ENCODE results near the gene ZNF622. TPM values are rescaled to one million over a fixed set of nuclear protein-coding genes. Genes with fewer than 3 reads are reported as not detected.
"Not testable (repeated sequence)": the region's sequence is repeated elsewhere in the genome, so short reads cannot be mapped to it uniquely, and the experiment has no call there.

ZNF622 gene
- total RNA-seq, 1 donor from 2014 or later, result 32.0 TPM

DNA sequence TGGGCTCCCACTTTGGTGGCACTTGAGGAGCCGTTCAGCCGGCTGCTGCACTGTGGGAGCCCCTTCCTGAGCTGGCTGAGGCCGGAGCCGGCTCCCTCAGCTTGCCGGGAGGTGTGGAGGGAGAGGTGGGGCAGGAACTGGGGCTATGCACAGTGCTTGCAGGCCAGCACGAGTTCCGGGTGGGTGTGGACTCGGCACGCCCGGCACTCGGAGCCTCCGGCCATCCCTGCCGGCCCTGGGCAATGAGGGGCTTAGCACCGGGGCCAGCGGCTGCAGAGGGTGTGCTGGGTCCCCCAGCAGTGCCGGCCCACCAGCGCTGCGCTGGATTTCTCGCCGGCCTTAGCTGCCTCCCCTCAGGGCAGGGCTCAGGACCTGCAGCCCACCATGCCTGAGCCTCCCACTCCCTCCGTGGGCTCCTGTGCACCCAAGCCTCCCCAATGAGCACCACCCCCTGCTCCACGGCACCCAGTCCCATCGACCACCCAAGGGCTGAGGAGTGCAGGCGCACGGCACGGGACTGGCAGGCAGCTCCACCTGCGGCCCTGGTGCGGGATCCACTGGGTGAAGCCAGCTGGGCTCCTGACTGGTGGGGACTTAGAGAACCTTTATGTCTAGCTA lies 29.4 kb downstream of the ZNF622 start:
- intact Hi-C loops (cut with micrococcal nuclease), result not testable (repeated sequence)

DNA sequence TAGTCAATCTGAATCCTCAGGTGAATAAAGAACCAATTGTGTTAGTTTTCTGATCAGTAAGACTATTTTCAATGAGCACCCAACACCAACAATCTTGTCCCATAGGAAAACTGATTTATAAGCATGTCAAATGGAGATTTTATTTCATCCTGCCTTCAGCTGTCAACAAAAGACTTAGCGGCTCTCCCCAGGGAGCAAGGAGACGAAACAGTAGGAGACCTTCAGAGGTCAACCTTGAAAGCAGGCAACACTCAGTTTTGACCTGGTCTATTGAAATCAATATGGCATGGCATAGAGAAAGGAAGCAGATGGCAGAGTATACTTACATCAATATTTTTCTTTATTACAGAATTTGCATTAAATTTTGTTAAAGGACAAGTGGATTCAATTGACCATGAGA lies 34.1 kb downstream of the ZNF622 start:
- intact Hi-C loops (cut with micrococcal nuclease), result no loop called here

DNA sequence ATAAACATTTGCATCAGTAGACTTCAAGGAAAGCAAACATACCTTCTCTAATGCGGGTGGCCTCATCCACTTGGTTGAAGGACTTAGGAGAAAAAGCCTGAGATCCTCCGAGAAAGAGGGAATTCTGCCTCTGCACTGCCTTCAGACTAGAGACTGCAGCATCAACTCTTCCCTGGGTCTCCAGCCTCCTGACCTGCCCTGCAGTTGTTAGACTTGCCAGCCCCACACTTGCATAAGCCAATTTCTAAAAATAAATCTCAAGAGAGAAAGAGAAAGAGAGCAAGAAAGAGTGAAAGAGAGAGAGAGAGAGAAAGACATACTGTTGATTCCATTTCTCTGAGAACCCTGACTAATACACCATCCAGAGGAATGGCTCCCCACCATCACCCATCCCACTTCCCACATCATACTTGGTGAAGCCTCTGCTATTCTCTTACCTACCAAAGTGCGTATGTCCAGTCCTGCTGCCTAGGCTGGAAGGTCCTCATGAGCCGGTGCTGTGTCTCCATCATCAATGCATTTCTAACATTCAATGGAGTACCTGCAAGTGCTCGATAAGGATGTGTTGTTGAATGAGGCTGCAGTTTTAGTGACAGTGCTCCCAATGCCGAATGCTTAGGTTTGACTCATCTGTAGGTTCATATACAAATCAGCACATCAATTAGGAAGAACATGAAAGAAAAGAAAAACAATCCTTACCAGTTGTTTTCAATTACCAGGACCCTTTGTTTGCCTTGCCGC lies 35.1 kb downstream of the ZNF622 start:
- intact Hi-C loops (cut with micrococcal nuclease), result no loop called here

DNA sequence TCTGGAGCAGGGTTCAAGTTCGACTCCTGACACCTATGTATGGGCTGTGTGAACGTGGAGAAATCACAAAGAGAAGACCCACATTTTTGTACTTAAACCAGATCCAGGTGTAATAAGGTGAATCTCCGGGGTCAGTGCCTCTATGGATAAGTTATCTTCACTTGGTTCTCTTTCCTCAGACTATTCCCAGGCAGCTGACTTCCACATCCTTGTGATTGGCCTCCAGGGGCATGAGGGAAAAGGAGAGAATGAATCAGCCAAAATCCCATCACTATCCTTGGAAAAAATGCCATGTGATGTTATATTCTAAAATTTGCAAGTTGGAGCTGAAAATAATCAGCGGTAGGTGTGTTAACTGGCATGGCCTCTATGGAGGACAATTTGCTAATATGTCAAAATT lies 37.2 kb downstream of the ZNF622 start:
- intact Hi-C loops (cut with micrococcal nuclease), result no loop called here

DNA sequence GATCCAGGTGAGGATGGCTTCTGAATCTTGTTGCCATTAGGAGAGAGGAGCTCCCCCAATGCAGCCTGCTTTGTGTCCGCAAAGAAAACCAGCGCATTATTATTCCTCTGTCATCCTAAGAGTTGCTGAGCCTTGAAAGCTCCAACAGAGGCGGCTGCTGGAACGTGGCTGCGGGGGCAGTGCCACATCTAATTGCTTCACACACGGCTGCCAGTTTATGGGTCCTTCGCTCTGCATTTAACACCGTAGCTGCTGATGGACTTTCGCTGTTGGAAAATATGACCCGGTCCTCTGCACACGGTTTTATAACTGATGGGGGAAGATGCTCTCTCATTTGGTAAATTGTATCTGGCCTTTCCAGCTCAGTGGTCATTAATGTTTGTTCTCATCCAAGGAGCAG lies 38.0 kb downstream of the ZNF622 start:
- intact Hi-C loops (cut with micrococcal nuclease), result no loop called here

DNA sequence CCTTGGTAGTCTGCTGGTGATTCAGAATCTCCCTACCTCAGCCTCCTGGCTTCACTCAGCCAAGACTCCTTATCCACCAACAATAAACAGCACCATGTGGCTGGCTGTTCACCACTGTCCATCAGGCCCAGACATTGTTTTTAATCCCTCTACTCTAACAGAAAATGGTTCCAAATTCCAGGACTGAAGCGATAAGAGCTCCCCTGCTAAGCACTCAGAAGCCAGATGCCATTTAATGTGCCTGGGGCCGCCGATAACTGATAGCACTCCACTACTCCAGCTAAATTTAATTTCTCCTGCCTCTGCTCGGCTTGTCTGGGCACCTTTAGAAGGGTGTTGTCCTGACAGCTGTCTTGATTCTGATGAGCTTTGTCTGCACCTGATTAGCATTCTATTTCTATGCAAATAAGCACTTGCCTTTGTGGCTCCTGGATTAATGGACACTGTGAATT lies 47.1 kb downstream of the ZNF622 start:
- intact Hi-C loops (cut with micrococcal nuclease), result no loop called here

DNA sequence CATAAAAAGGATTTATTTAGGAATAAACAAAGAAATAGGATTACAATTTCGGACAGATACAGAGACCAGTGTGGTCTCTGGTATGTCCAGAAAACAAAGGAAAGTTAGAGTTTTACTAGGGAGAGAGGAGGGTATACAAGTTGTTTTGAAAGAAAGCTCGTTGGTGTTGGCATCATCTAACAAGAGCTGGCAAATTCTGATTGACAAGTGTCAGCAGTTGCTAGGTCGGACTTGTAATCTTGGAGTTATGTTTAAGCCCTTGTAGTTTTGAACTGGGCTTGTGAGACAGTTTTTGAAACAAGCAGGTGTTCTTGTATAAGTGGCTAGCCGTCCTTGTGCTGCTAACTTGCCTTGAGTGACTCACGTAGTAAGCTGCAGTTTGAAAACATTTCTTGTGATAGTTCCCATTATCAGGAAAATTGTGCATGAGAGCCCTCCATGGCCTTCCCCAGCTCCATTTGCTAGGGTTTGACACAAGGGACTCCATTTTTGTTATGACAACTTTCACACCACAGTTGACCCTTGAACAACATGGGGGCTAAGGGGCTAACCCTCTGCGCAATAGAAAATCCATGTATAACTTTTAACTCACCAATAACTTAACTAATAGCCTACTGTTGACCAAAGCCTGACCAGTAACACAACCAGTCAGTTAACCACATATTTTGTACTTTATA lies 48.1 kb downstream of the ZNF622 start:
- intact Hi-C loops (cut with micrococcal nuclease), result no loop called here

DNA sequence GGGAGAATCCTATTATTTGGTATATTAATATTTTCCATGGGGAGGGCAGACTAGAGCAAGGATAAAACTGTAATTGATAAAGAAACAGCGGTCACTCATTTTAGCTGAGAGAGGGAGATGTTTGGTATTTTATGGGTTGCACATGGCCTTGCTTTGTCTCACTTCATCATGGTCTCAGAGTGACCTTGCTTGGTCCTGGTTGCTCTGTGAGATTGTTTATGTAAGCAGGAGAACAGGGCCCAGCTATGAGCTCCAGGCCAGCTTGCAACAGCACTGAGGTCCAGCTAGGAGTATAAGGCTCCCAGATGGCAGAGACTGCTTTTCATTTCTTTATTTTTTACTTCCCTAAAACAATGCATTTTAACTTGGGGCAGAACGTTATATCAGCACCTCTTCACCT lies 50.7 kb downstream of the ZNF622 start:
- intact Hi-C loops (cut with micrococcal nuclease), result no loop called here

DNA sequence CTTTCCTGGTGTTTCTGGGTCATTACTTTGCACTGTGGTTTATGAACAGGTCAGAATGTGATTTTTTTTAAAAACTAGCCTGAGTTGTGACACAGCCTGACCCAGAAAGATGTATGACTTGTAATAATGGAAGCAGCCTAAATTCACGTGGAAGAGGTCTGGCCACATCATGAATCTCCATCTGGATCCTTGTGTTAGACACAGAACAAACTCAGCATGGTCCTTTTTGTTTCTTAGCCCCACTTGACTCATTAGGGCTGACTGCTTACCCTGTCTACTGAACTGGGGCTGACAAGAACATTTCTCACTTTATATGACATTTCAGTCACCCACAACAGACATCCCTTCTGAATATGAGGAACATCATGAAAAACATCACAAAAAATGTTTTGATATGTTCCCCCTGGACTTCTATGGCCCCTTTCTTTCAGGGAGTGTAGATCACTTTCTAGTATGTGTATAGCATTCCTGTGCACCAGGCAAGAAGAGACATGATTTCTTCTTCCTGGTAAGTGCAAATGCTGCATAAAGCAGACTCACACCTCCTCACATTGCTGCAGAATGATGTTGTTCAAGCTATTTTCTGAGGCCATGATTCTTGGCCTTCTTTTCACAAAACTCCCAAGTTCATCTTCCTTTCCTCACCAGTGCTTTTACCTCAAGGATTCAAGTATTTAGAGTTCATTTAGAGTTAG lies 52.3 kb downstream of the ZNF622 start:
- intact Hi-C loops (cut with micrococcal nuclease), result no loop called here

DNA sequence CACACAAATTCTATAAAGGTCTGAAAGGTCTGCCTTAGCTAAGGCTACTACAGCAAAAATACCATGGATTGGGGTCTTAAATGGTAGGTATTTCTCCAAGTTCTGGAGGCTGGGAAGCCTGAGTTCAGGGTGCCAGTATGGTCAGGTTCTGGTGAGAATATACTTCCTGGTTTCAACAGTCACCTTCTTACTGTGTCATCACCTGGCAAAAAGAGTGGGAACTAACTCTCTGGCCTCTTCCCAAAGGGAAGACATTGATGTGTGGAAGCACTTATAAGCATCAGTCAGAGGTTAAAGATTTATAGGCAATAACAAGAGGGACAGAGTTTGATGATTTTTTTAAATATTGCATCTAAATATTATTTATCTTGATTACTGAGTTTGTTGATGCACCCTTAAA lies 53.0 kb downstream of the ZNF622 start:
- intact Hi-C loops (cut with micrococcal nuclease), result no loop called here

DNA sequence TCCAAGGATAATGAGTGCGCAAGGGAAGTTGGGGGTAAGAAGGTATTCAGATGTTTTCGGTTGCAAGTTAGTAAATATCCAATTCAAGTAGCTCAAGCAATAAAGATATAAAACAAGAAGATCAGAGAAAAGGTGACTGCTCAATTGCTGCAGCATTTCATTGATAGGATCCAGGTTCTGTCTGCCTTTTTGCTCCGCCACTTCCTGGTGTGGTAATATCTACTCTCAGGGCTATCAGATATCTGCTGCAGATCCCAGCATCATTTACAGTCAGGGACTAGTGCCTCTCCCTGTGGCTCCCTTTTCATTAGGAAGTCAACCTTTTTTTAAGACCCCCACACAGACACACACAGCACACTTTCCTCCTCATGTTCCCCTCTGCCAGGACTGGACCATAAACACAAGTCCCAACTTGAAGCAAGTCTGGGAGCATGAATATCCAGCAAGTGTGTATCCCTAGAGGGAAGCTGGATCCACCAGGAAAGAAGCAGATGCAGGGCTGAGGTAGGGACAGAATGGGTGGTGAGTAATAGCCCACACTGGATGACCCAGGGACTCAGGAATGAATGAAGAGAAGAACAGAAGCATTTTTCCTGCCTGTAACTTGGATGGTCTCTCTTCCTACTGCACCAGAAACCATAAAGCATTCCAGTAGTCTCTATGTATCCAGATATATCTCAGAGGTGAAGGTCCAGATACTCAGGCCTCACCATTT lies 53.7 kb downstream of the ZNF622 start:
- intact Hi-C loops (cut with micrococcal nuclease), result no loop called here

DNA sequence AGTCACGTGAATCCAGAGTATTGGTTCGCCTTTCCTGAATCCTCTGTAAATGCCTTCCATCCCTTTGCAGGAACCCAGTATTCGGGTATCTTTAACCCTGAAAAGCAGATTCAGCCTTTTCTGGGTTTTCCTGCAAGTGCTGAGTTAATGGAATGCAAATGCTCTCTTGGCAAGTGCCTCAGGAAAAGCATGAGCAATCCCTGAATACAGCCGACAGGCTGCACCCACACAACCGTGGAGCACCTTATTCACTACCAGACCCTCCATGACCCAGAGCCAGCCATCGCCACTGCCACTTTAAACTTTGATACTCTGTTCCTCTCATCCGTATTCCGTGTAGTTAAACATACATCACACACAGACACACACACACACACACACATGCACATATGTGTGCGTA lies 54.4 kb downstream of the ZNF622 start:
- intact Hi-C loops (cut with micrococcal nuclease), result no loop called here

DNA sequence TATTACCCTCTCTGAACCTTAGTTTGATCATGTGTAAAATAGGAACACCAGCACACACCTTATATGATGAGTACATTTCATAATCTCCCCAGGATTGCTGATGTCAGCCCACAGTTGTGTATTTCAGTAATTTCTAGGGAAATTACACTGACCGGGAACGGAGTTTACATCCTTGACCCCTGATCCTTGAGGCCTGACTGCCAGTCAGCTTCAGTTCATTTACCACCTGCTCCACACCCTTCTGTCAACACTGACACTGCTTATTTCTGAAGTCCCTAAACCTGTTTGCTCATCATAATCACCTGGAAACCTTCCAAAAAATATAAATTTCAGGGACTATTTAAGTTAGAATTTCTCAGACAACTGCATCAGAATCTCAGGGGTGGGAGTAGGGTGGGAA lies 55.3 kb downstream of the ZNF622 start:
- intact Hi-C loops (cut with micrococcal nuclease), result no loop called here

DNA sequence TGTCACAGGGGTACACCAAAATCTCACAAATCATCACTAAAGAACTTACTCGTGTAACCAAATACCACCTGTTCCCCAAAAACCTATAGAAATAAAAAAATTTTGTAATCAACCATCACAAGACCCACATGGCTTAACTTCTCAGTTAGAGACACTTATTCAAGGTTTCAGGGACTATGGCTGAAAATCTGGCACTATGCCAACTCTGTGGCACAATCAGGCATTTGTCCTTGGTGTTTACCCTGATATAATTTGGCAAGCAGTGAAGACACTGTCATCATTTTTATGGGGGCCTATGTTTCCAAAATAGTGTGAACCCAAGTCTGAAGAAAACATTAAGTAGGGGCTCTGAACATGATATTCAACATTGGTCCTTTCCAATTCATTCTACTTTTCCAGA lies 59.0 kb downstream of the ZNF622 start:
- intact Hi-C loops (cut with micrococcal nuclease), result no loop called here

DNA sequence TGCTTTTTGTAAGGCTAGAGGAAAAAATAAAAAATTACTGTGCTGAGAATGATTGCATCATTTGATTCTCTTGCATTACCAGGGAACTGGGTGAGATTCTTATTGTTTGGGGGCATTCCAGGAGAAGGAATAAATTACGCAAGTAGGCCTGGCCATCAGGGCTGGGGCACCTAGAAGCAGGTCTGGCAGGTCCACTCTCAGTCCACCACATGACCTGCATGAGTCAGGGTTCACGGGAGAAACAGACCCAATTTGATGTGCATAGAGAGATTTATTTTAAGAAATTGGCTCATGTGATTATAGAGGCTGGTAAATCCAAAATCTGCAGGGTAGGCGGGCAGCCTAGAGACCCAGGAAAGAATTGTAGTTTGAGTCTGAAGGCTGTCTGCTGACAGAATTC lies 59.6 kb downstream of the ZNF622 start:
- intact Hi-C loops (cut with micrococcal nuclease), result no loop called here

Other genes starting within 250 kb of the ZNF622 start
- gene RETREG1, start 151.2 kb upstream of the ZNF622 start, total RNA-seq, result 39.8 and 41.3 TPM in 2 replicates

Data from T-helper 2 cell treated with Interferon-gamma antibody and Interleukin-4, amounts not matched to agents 100 ng/mL and 5 ng/mL, for 36 hours (primary cell).